MM.1S (cell line): Measurements from ENCODE around the gene CCER1.

ENCODE experiments used
- EZH2 ChIP-seq: fragments of 300-600 bp; sonication (generic); optimal IDR thresholded peaks from 2 replicates; pipeline ENCODE3; 2017; ENCODE audit warnings: low read depth, mild to moderate bottlenecking, antibody characterized with exemption, low read length, mixed read lengths
- TF ChIP-seq, protein P1 (sequence below): fragments of 300-600 bp; sonication (generic); IDR thresholded peaks from 2 replicates; pipeline ENCODE4 v1.5.1; 2016; ENCODE audit warnings: antibody characterized with exemption, low read length, mixed read lengths

- no peak for TF ChIP-seq EZH2
- TF ChIP-seq, protein P1, sequence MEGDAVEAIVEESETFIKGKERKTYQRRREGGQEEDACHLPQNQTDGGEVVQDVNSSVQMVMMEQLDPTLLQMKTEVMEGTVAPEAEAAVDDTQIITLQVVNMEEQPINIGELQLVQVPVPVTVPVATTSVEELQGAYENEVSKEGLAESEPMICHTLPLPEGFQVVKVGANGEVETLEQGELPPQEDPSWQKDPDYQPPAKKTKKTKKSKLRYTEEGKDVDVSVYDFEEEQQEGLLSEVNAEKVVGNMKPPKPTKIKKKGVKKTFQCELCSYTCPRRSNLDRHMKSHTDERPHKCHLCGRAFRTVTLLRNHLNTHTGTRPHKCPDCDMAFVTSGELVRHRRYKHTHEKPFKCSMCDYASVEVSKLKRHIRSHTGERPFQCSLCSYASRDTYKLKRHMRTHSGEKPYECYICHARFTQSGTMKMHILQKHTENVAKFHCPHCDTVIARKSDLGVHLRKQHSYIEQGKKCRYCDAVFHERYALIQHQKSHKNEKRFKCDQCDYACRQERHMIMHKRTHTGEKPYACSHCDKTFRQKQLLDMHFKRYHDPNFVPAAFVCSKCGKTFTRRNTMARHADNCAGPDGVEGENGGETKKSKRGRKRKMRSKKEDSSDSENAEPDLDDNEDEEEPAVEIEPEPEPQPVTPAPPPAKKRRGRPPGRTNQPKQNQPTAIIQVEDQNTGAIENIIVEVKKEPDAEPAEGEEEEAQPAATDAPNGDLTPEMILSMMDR, result no peak
Observed at GRCh38 chr12:90947869-90948268, 7.1 kb downstream of the CCER1 start.
